T-helper 22 cell (primary cell): ENCODE data around the gene LMLN.
A peak's percentile ranks its signal among the peaks of the same experiment; 100 is the strongest.
"Not testable (repeated sequence)": the region's sequence is repeated elsewhere in the genome, so short reads cannot be mapped to it uniquely, and the experiment has no call there.

Source experiments
- DNase-seq: peaks from one replicate; pipeline ENCODE4 v3.0.0-alpha.2; 2020; ENCODE audit warnings: low read depth

Gene LMLN

GRCh38 chr3:198079771-198080520 lies 119.9 kb downstream of the LMLN start:
- DNase-seq = no peak

GRCh38 chr3:198080521-198081384 lies 120.7 kb downstream of the LMLN start:
- DNase-seq = peak; percentile 30

- DNase-seq = no peak
These were observed 121.4 kb downstream of the LMLN start for GRCh38 chr3:198081421-198081844.

GRCh38 chr3:198082226-198082625 lies 122.2 kb downstream of the LMLN start:
- DNase-seq = not testable (repeated sequence)

GRCh38 chr3:198088421-198088955 lies 128.5 kb downstream of the LMLN start:
- DNase-seq = no peak

GRCh38 chr3:198090795-198091332 lies 130.8 kb downstream of the LMLN start:
- DNase-seq = no peak

- DNase-seq = no peak
These were observed 132.3 kb downstream of the LMLN start for GRCh38 chr3:198092276-198092675.

GRCh38 chr3:198093112-198093679 lies 133.2 kb downstream of the LMLN start:
- DNase-seq = no peak
